GM19467 (cell line): Measurements from ENCODE around the gene TM9SF2.
"Not testable (repeated sequence)": the region's sequence is repeated elsewhere in the genome, so short reads cannot be mapped to it uniquely, and the experiment has no call there.

Source experiments
- ATAC-seq: cut with Tn5 transposase; IDR thresholded peaks from one replicate; pipeline ENCODE4 v1.9.1; 2021; ENCODE audit warnings: mild to moderate bottlenecking, moderate library complexity; ENCODE audit not compliant: unreplicated experiment

The TM9SF2 gene, protein sequence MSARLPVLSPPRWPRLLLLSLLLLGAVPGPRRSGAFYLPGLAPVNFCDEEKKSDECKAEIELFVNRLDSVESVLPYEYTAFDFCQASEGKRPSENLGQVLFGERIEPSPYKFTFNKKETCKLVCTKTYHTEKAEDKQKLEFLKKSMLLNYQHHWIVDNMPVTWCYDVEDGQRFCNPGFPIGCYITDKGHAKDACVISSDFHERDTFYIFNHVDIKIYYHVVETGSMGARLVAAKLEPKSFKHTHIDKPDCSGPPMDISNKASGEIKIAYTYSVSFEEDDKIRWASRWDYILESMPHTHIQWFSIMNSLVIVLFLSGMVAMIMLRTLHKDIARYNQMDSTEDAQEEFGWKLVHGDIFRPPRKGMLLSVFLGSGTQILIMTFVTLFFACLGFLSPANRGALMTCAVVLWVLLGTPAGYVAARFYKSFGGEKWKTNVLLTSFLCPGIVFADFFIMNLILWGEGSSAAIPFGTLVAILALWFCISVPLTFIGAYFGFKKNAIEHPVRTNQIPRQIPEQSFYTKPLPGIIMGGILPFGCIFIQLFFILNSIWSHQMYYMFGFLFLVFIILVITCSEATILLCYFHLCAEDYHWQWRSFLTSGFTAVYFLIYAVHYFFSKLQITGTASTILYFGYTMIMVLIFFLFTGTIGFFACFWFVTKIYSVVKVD

DNA sequence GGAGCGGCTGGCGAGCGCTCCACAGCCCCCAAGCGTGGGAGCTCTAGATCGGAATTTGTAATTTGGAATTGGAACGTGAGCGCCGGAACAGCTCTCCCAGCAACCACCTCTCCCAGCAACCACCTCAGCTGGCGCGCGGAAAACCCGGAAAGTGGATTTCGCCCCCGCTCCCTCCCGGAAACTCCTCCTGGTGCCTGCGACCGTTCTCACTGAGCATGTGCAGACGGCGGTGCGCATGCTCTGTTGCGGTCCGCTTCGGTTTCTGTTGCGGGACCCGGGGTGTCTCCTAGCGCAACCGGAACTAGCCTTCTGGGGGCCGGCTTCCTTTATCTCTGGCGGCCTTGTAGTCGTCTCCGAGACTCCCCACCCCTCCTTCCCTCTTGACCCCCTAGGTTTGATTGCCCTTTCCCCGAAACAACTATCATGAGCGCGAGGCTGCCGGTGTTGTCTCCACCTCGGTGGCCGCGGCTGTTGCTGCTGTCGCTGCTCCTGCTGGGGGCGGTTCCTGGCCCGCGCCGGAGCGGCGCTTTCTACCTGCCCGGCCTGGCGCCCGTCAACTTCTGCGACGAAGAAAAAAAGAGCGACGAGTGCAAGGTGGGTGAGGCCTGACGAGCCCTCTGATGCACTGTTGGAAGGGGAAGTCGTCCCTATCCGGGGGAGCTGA lies at the start of gene TM9SF2:
TSS of gene TM9SF2 (plus strand) at position 289 of the 664 bp plus-strand sequence. CDS start at position 424, 135 bp downstream.
- ATAC-seq, result peak; percentile 54

DNA sequence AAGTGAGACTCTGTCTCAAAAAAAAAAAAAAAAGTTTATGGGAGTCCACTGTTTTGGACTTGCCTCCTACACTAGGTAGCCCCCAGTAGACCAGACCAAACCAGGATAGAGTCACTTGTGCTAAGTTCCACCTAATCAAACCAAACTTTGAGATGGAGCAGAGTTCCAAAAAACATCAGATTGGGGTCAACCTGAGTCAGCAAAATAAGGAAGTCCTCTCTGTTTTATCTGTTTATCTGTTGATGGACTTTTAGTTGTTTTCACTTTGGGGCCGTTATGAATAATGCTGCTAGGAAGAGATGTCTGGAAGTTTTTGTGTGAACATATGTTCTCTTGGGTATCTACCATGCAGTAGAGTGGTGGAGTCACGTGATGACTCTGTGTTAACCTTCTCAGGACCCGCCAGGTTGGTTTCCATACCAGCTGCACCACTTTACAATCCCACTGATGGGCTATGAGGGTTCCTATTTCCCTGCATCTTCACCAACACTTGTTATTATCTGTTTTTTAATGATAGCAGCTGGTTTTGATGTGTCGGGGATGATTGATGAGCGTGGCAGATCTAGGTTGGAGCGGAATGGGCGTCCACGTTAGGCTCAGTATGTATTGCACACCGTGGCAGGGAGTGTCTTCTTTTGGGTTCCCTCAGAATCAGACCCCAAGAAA lies 46.6 kb upstream of the TM9SF2 start:
- no peak for ATAC-seq

DNA sequence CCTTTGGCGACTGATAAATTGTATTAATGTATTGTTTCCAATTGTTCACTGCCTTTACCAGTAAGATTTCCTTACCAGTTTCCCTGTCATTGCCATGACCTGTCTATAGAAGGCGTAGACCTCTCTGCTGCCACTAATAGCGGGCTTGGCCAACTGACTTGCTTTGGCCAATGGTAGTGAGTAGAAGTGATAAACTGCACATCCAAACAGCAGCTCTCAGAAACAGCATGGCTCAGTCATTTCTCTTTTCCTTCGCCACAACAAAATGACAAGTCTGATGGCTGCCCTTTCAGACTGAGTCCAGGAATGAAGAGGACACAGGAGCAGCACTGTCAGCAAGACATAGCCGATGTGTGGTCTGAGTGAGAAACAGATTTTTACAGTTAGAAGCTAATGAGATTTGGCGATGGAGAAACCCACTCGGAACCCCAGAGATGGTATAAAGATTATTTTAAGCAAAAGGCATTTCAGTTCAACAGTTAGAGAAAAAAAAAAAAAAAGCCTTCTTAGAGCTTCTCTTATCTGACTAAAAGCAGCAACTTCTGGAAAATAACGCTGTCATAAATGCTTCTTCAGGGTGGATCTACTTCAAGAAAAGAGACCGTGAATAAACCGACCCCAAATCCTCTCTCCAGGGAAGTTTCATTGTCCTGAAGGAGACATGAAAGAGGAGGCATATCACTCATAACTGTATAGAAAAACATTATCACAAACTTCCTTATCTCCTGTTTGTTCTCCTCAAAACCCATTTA lies 42.0 kb upstream of the TM9SF2 start:
- ATAC-seq, result no peak

DNA sequence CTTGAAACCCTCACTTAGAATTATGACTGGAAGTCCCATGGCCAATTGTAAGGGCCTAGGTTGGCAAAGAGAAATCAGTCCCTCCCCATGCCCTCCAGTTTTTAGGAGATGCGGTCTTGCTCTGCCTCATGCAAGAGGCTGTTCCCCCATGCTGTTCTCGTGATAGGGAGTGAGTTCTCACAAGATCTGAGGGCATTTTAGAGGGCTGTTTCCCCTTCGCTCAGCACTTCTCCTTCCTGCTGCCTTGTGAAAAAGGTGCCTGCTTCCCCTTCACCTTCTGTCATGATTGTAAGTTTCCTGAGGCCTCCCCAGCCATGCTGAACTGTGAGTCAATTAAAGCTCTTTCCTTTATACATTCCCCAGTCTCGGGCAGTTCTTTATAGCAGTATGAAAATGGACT lies 40.5 kb upstream of the TM9SF2 start:
- not testable (repeated sequence) for ATAC-seq

DNA sequence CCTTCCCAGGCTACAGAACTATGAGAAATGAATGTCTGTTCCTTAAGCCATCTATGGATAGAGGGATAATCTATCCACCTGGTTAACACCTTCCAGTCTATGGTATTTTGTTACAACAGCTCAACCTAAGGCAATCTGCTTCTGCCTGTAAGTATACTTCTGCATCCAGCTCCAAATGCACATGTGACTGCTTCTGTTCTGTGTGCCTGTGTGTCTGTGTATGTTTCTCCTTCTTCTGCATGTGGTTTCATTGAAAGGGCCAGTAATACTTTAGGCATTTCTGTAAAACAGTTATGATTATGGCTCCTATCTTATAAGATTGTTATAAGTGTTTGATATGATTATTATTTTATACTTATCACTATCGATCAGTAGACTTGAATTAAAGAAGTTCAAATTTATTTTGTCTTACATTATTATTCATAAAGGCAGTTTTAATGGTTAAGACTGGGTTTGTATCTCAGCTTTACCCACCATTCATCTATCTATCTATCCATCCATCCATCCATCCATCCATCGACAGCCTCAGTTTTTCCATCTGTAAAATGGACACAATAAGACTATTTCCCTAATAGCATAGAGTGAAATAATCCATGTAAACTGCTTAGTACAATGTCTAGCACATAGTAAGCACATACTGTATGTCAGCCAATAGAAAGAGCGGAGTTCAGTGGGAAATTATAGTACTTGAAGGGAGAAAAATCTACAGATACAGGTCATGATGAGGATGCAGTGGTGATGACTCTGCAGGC lies 37.5 kb upstream of the TM9SF2 start:
- ATAC-seq, result no peak

DNA sequence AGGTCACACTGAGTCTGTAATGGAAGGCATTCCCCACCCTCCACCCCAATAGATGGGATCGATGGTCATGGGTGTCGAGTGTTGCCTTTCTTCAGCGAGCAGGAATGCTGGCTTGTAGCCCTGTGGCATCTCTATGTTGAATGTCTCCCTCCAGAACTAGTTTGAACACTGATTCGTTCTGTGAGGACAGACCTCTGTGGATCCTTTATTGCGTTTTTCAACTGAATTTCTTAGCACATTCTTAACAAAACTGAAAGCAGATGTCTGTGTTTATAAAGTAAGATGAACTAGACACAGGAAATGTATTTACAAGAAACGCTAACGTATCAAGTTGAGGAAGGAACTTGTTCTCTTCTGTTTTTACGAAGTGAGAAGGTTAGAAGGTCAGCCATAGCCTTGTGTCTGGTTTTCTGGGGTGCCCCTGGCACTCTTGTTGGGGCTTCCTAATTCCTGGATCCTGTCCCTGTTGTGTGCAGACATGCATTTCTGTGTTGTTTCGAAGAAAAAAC lies 36.8 kb upstream of the TM9SF2 start:
- ATAC-seq, result no peak

DNA sequence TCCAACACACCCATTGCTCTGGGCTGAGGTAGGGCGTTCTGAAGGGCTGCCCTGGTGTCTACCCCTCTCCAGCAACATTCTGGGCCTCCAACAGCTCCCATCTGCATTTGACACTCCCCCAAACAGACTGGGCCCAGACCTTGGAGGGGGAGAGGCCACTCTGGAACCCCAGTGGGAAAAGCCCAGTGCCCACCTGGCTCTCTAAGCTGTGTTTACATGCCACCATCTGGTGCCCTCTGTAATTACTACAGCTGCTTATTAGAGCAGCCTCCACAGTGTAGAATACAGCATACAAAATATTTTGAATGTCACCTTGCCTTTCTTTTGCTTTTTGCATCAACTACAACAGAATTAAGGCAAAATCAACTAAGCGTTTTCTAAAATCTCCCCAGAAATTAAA lies 35.8 kb upstream of the TM9SF2 start:
- no peak for ATAC-seq

DNA sequence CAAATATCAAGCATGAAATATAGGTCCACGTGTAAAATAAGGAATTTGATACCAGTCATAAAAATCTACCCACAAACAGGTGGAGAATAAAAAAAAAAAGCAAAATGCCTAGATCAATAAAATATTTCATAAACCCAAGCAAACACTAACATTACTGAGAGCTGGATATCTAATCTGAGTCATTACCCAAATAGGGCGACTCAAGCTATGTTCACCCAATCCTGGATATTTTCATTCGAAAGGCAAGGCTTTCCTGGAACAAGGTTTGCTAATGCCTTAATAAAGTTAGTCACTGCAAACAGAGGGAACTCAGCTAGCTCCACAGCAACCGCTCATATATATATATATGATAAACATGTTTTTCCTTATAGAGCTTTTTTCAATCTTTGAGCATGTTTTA lies 33.5 kb upstream of the TM9SF2 start:
- ATAC-seq, result no peak

DNA sequence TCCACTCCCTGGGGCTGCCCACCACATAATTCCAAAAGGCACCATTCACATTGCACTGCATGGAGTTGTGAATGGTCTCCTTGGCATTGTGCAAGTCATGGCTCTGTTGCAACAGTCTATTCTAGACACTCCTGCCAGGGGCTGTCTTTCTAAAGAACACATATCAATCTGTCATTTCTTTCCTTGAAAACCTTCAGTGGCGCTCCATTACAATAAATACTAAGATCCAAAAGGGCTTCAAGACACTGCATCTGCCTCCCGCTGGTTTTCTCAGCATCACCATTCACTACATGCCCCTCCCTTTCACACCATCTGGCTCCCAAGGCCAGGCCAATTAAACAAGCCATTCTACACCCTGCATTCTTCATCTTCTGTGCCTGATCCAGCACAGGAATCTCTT lies 32.2 kb upstream of the TM9SF2 start:
- ATAC-seq, result no peak

DNA sequence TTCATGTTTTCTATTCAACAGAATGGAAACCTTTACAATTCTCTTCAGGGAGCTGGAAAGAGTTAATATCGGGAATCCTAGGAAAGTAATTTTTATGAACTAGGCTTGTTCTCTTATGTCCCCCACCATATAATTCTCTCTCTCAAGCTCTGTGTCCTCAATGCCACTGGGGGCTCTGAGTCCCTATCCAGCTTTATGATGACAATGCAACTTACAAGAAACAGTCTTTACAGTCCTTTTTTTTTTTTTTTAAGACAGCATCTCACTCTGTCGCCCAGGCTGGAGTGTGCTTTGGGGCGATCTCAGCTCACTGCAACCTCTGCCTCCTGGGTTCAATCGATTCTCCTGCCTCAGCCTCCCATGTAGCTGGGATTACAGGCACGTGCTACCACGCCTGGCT lies 31.2 kb upstream of the TM9SF2 start:
- no peak for ATAC-seq

DNA sequence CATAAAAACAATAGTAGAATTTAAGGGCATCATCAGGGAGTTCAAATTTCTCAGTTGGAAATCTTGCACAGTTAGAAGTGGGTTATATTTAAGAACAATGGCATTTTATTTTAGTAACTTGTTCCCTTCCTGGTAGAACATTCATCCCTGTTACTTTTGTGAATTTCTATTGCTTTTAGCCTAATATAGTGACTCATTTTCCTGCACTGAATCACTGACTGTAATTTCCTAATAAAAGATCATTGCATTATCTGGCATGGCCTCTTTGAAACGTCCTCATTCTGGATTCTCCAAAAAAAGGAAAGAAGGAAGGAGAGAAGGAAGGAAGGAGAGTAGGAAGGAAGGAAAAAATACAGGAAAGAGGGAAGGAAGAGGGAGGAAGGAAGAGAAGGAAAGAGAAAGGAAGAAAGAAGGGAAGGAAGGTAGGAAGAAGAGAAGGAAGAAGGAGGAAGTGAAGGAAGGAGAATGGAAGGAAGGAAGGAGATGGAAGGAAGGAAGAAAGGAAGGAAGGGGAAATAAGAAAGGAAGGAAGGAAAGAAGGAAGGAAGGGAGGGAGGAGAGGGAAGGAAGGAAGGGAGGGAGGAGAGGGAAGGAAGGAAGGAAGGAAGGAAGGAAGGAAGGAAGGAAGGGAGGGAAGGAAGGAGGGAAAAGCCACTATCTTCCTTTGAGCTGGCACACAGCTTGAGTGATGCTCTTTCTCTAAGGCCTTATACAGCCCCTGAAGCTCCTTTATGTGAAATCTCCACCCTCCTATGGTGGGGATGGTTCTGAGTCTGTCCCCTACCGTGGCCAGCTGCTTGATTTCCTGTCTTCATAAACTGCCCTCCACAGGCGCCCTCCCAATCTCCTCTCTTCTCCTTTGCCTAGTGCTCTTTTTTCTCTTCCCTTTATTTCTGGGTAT lies 29.8 kb upstream of the TM9SF2 start:
- no peak for ATAC-seq

DNA sequence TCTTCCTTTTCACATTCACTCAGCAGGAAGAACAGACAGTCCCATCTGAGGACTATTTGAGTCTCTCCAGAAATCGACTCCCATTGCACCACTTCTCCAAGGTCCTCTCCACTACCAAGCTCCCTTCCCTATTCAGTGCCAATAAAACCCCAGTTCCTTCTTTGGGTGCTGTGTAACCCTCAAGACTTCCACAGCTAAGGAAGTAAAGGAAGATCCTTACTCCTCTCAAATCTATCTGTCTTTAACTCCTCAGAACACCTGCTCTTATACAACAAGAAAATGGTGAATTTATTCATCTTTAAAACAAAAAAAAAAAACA lies 29.2 kb upstream of the TM9SF2 start:
- no peak for ATAC-seq

DNA sequence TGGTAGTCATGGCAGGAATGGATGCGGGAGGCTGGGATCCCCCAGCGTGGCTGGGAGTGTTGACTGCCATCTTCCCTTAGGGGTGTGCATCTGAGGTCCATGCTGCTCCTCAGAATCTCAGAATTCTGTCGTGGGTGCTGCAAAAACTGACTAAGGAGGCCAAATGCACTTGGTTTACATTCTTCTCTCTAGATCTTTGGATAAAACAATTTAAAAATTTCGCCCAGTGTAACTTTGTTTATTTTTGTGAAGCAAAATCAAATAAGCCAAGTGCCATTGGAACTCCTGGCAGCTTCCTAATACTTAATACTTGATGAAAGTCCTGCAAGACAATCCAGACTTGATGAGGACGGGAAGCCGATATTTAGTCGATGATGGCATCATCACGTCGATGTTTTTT lies 27.8 kb upstream of the TM9SF2 start:
- ATAC-seq, result no peak

DNA sequence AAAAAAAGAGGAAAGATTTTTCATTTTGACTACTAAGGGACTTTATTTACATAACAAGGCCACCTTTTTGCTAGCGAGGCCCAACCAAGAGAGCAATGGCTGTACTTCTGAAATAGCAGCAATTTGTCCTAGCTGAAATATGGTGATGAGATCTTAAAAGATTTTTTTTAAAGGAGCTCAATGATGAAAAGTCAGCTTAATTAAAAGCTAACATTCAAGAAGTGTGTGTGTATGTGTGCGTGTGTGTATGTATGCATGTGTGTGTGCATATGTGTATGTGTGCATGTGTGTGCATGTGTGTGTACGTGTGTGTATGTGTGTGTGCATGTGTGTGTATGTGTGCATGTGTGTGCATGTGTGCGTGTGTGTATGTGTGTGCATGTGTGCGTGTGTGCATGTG lies 24.6 kb upstream of the TM9SF2 start:
- no peak for ATAC-seq

DNA sequence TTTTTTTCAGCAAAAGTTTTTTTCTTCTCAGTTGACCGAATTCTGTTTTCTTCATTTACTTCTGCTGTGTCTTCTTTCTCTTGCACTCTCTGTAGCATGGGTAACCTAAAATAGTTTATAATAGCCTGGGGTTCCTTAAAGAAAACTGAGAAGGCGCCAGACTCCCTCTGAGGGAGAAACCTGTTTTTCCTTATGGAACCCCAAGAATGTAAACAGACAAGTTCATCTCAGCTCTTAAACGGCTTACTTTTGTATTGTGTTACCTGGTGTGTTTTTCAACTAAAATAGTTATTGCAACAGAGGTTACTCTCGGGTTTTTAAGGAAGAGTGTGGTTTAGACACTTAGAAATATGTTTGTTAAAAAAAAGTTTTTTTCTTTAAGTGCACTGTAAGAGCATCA lies 23.8 kb upstream of the TM9SF2 start:
- no peak for ATAC-seq

DNA sequence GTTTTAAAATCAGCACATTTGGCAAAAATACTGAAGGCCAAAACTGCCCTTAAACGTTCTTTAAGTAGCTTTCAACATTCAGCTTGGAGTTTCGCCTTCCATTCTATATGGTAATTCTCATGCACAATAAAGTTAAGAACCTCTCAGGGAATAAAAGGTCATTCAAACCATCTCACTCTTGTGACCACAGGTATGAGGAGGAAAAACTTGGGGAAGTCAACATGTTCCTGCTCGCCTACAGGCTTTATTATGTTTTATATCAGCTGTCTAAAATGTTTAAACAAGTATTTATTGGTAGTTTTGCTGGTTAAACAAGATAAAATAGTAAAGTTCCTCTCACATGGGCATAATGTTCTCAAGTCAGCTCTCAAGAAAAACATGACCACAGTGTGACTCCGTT lies 19.9 kb upstream of the TM9SF2 start:
- ATAC-seq, result no peak

DNA sequence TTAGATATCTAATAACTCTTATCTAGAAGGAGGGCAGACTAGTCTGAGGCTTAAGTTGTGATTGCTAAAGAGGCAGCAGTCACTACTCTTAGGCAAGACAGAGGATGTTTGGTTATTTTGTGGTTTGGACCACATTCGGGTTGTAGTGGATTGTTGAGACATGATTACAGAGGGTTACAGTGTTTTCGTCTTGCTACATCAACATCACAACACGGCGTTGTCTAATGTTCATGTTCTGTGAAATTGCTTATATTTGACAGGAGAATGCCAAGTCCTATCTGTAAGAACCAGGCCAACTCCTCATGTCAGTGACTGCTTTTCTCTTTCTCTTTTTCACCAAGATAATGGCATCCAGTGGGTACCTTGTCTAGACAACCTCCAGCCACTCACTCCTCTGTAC lies 16.8 kb upstream of the TM9SF2 start:
- ATAC-seq, result no peak

DNA sequence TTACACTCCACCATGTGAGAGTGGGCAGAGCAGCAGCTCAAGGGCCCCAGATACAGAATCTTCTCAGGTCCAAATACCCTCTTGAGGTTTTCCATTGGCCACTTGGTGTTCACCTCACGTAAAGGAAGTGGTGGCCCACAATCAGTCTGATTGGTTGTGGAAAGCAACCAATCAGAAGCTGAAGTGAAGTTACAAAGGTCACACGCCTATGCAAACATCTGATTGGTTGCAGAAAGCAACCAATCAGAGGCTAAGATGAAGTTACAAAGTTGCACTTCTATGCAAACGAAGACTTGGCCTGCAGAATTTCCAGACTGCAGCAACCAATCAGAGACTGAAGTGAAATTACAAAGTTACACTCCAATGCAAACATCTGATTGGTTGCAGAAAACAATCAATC lies 14.3 kb upstream of the TM9SF2 start:
- ATAC-seq, result no peak

DNA sequence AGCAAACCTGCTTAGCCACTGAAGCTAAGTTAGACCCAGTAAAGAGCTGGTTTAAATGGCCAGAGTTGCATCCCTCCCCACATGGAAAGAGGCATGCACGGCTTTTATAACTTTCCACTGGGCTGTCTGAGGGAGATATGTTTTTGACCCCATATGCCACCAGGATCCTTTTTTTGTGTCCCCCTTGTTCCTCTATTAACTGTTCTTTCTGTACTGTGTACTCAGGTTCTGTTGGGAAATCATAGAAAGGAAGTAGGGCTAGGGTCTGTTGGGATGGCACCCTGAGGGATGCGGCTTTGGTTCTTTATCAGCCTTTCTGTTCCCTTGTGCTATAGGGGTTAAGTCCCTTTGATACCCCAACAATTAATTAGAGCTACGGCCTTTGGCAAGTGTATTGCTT lies 12.2 kb upstream of the TM9SF2 start:
- ATAC-seq, result no peak
